ENCODE measurements around the gene SPRTN. TPM values are rescaled to one million over a fixed set of nuclear protein-coding genes. Genes with fewer than 3 reads are reported as not detected.

The SPRTN gene
- total RNA-seq, 1 donor from 2014 or later: 18.9 TPM

DNA sequence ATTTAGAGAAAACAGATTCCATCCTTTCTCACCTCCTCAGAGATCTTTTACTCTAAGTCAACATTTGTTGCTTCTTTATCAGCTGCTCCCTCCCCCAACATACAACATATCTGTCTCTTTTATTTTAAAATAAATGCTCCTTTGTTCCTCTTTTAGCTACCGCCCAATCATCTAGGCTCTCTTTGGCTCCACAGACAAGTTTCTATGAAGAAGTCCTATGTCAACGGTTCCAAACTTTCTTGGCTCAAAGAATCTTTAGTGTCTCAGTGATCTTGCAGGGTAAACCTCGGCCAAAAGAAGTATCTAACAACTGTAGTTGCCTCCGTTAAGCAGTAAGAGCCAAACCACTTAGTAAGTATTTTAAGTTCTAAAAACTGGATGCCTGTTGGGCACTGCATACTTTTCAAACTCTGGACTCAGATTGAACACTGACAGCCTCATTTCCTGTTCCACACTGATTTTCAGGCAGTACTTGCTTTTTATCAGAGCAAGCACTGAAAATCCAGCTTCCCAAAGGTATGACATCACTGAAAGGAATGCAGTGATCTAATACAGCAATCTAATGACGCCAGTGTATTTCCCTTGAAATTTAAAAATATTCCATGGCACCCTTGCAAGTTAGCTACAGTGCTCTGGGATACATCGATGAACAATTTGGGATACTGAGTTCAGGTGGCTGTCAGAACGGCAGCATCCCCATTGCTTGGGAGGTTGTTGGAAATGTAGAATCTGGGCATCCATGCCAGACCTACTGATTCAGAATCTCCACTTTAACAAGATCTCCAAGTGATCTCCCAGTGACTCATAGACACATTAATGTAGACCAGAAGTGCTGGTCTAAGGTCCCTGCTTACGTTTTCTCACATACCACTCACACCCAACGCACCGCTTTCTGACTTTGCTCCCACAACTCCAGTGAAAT, 57.2 kb downstream of the SPRTN start:
- Mint-ChIP-seq H3K27me3 (no peaks in the 10 kb centered on the region), H3K27ac (no peak overlapping the region), H3K36me3 (ENCODE audit: low read depth) (peaks cover 7% of the 10 kb centered on the region), H3K4me1 (peaks cover 52% of the 10 kb centered on the region), H3K9me3 (no peaks in the 10 kb centered on the region), H3K4me3 (no peak overlapping the region)
- CTCF ChIA-PET: no interaction called here
- DNase-seq: no peak
- POLR2A ChIA-PET: interaction anchor here (1.1 kb wide), 1 partner anchor 58 kb away, joined by 3 read pairs; the partner anchor contains the start of genes EXOC8 and SPRTN
- intact Hi-C loops (cut with micrococcal nuclease): no loop called here
- ATAC-seq (ENCODE audit: low read depth): no peak
- TF ChIP-seq, protein P1, sequence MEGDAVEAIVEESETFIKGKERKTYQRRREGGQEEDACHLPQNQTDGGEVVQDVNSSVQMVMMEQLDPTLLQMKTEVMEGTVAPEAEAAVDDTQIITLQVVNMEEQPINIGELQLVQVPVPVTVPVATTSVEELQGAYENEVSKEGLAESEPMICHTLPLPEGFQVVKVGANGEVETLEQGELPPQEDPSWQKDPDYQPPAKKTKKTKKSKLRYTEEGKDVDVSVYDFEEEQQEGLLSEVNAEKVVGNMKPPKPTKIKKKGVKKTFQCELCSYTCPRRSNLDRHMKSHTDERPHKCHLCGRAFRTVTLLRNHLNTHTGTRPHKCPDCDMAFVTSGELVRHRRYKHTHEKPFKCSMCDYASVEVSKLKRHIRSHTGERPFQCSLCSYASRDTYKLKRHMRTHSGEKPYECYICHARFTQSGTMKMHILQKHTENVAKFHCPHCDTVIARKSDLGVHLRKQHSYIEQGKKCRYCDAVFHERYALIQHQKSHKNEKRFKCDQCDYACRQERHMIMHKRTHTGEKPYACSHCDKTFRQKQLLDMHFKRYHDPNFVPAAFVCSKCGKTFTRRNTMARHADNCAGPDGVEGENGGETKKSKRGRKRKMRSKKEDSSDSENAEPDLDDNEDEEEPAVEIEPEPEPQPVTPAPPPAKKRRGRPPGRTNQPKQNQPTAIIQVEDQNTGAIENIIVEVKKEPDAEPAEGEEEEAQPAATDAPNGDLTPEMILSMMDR (IDR thresholded peaks at IDR 0.05): no peak

- Mint-ChIP-seq H3K27me3 (no peaks in the 10 kb centered on the region), H3K9me3 (no peaks in the 10 kb centered on the region), H3K36me3 (ENCODE audit: low read depth) (peaks cover 8% of the 10 kb centered on the region), H3K4me3 (no peak overlapping the region), H3K4me1 (peaks cover 49% of the 10 kb centered on the region), H3K27ac (no peak overlapping the region)
- POLR2A ChIA-PET: interaction anchor here (1.1 kb wide), 1 partner anchor 58 kb away, joined by 3 read pairs; the partner anchor contains the start of genes EXOC8 and SPRTN
- no peak for ATAC-seq (ENCODE audit: low read depth)
- no peak for DNase-seq
- CTCF ChIA-PET: no interaction called here
- TF ChIP-seq, protein P1 (IDR thresholded peaks at IDR 0.05): no peak
- intact Hi-C loops (cut with micrococcal nuclease): no loop called here
These were observed 57.9 kb downstream of the SPRTN start for GRCh38 chr1:231395998-231396390.

DNA sequence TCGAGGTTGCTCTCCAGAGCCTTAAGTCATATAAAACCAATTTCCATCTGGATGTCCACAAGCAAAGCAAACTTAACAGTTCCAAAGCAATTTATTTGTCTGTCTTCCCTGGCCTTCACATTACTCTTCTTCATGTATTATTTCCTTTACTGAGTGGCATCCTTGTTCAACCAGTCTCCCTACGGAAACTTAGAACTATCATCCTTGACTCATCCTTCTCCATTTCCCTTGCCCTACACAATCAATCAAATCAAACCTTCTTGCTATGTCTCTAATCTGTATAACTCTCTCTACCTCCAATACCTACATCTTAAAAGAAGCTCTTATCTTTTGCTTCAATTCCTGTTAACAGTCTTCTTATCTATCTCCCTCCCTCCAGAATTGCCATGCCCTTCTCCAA, 58.5 kb downstream of the SPRTN start:
- ATAC-seq (ENCODE audit: low read depth) (no peak), DNase-seq (no peak)
- Mint-ChIP-seq H3K36me3 (ENCODE audit: low read depth) (peaks cover 9% of the 10 kb centered on the region), H3K27me3 (no peaks in the 10 kb centered on the region), H3K9me3 (no peaks in the 10 kb centered on the region), H3K4me1 (peaks cover 52% of the 10 kb centered on the region), H3K27ac (no peak overlapping the region), H3K4me3 (no peak overlapping the region)
- ChIA-PET CTCF (no interaction called here), POLR2A (no interaction called here)
- TF ChIP-seq, protein P1 (IDR thresholded peaks at IDR 0.05): no peak
- intact Hi-C loops (cut with micrococcal nuclease): no loop called here

DNA sequence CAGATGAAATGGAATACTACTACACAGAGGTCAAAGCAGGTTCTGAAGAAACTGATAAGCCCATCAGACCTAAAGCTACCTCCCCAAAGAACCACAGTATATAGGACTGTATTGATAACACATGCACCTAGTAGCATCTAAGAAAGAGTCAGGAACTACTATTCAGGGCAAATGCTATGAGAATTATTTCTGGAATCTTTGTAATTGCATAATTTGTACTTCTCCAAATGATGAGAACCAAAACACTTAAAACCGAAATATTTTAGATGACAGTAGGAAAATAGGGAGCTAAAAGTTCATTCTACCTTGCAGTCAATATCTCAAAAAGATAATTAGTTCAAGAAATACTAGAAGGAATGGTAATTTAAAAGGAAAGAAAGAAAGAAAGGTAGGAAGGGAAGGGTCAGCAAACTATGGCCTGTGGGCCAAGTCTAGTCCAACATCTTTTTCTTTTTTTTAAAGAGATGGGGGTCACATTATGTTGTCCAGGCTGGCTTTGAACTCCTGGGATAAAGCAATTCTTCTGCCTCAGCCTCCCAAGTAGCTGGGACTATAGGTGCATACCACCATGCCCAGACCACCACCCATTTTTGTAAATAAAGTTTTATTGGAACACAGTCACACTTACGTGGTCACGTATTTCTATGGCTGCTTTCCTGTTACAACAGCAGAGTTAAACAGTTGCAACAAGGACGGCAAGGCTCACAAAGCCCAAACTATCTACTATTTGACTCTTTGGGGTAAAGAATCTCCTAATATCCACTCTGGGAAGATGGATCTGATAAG, 60.0 kb downstream of the SPRTN start:
- Mint-ChIP-seq H3K36me3 (ENCODE audit: low read depth) (peaks cover 9% of the 10 kb centered on the region), H3K9me3 (no peaks in the 10 kb centered on the region), H3K4me1 (peaks cover 48% of the 10 kb centered on the region), H3K27me3 (no peaks in the 10 kb centered on the region), H3K27ac (no peak overlapping the region), H3K4me3 (no peak overlapping the region)
- ATAC-seq (ENCODE audit: low read depth): no peak
- DNase-seq: no peak
- ChIA-PET POLR2A (no interaction called here), CTCF (no interaction called here)
- TF ChIP-seq, protein P1 (IDR thresholded peaks at IDR 0.05): no peak
- intact Hi-C loops (cut with micrococcal nuclease): no loop called here

DNA sequence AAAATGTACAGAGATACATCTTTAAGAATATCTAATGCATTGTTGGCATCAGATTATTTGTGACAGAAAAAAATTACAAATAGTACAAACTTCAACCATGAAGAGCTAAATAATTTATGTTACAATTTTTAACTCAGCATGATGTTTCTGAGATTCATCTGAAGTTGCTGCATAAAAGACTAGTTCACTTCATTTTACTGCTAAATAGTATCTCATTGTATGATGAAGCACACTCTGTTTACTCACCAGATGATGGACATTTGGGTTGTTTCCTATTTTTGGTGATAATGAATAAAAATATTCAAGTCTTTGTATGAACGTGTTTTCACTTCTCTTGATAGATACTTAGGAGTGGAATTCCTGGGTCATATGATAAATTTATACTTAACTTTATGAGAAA, 63.4 kb downstream of the SPRTN start:
- Mint-ChIP-seq H3K27me3 (no peaks in the 10 kb centered on the region), H3K27ac (no peak overlapping the region), H3K36me3 (ENCODE audit: low read depth) (peaks cover 14% of the 10 kb centered on the region), H3K4me1 (peaks cover 23% of the 10 kb centered on the region), H3K4me3 (no peak overlapping the region), H3K9me3 (no peaks in the 10 kb centered on the region)
- CTCF ChIA-PET: no interaction called here
- DNase-seq (no peak), ATAC-seq (ENCODE audit: low read depth) (no peak)
- TF ChIP-seq, protein P1 (IDR thresholded peaks at IDR 0.05): no peak
- POLR2A ChIA-PET: no interaction called here
- intact Hi-C loops (cut with micrococcal nuclease): no loop called here
